ENCODE measurements around the gene FGF5.
"Not testable (repeated sequence)": the region's sequence is repeated elsewhere in the genome, so short reads cannot be mapped to it uniquely, and the experiment has no call there.

Gene FGF5

GRCh38 chr4:80255329-80256095 is 11.0 kb upstream of the FGF5 start:
- no peak for DNase-seq

- no peak for DNase-seq
Measured at GRCh38 chr4:80257851-80258250, 8.6 kb upstream of the FGF5 start.

DNA sequence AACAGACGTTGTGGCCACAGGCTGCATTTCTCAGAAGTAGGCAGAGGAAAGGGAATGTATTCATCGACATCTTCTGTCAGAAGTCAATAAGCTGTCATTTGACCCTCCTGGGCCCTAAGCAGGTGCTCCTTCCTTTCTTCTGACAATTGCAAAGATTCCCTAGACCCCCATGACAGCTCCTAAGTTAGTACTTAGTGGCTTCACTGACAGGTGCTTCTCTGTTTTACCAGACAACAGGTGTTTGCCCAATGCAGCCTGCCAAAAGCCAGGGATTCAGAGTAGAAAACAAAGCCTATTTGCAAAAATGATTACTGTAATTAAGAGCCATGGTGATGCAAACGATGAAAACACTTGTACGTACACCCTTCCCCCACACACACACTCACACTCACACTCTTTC is 7.5 kb upstream of the FGF5 start:
- no peak for DNase-seq

- DNase-seq, result no peak
Measured at GRCh38 chr4:80259817-80260216, 6.6 kb upstream of the FGF5 start.

DNA sequence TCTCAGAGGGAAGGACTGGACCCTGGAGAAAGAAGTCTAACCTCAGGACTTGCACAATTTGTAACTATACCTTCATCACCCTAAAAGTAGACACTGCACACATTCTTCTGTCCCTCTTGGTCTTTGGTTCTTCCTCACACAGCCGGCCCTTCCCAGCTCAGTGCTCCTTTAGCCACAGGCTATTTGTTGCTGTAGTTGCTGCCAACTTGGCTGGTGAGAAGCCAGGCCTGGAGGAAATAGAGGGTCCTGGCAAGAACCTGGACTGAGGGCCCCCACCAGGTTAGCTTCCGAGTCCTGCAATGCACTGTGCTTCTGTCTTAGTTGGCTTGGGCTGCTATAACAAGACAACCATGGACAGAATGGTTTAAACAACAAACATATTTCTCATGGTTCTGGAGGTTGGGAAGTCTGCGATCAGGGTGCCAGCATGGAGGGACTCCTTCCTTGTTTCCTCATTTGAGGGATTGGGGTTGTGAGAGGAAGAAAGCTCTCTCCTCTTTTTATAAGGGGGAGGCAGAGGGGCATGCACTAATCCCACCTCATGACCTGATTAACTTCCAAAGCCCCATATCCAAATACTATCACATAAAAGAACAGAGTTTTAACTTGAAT is 4.4 kb upstream of the FGF5 start:
- DNase-seq, result no peak

DNA sequence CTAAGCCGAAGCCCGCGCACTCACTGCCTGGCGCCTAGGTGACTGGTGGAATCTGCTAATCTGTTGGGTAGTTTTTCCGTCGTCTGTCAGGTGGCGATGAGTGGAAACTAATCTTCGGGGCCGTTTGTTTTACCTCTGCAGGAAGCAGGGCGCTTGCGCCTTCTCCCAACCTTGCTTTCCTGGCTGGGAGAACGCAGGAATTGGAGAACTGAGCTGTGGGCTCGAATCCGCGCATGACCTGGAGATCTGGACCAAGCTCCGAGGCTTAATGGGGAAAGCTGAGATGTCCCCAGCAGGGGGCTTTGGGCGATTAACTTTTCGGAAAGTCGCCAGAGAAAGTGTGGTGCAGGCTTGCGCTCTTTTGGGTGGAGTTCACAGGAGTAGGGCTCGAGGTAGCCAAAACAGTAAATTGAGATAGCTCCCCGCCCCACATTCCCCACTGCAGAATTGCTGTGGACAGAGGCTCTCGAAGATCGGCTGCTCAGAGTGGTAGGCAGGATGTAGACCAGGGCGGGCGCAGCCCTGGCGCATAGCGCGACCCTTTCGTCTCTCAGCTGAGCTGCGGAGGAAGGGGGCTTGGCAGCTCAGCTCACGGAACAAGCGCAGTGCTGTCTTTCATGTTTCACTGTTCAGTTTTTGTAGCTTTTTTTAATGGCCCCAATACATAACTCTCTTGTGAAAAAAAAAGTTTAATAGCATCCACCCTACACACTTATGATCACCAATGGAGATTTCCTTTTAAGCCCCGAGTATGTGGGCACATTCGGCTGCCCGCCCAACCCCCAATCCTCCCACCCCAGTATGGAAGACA is 2.7 kb upstream of the FGF5 start:
- DNase-seq, result no peak

DNA sequence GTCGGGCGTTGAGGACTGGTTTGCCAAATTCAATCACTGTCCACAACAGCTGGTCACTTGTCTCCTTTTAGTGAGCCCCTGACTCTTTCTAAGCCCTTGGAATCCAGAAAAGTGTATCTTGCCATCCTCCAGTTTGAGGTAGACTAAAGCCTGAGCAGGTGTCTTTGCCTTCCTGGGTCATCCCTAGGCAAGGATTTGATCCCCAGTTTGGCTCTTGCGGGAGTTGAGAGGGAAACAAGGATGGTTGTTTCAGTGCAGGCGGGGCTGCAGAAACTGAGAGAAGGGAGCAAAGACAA is 2.2 kb upstream of the FGF5 start:
- no peak for DNase-seq

DNA sequence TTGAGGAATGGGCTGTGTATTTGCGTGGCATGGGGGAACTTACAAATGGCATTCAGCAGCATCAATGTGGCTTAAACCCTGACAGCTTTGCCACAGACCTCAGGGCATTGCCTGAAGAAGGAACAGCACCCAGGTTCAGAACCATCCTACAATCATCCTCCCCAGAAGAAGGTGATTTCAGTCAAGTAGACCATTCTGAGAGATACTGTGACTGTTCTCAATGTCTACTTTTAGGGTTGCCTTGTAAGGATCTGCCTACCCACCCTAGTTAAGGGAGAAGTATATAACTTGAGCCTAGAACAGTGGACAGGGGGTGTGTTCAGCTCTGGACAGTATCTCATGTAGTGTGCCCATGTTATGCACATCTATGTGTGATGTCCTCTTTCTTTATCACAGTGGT is 1.6 kb upstream of the FGF5 start:
- no peak for DNase-seq

DNA sequence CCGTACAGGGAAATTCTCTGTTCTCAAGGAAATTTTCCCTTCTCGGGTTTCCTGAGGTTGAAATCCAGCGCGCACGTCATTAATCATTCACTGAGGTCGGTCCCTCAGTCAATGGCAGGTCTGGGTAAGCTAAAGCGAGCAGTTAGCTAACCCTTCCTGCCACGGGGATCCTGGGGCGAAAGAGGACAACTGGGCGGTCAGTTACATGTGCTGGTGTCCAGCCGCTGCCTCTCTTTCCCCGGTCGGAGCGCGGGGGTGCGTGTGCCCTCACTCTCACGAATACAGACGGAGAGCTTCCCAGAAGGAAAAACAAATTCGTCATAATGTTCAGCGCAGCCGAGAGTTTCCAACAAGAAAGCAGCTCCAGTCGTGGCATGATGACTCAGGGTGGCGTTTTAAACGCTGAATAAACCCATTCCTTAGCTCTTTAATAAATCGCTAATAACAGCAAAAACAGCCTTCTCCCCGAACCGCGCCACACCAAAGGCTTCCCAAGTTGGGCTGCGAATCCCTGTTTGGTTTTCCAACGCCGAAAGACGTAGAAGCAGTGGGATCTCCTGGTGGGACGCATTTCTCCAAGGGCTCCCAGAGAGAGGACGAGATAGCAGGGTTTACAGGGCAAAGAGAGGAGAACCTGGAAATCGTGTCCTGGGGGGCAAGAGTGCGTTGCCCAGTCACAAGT is 752 bp upstream of the FGF5 start:
- no peak for DNase-seq

DNA sequence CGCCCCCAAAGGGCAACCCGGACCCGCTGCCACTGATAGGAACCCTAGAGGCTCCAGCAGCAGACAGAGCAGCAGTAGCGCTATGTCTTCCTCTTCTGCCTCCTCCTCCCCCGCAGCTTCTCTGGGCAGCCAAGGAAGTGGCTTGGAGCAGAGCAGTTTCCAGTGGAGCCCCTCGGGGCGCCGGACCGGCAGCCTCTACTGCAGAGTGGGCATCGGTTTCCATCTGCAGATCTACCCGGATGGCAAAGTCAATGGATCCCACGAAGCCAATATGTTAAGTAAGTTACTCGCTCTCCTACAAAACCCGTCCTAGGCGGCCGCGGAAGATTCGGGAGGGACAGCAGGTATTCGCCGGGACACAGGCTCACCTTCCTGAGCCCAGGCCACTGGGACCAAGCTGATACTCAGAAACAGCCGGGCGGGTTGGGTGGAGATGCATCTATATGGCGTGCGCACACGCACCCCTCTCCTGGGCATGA is 477 bp downstream of the FGF5 start:
- DNase-seq, result no peak

DNA sequence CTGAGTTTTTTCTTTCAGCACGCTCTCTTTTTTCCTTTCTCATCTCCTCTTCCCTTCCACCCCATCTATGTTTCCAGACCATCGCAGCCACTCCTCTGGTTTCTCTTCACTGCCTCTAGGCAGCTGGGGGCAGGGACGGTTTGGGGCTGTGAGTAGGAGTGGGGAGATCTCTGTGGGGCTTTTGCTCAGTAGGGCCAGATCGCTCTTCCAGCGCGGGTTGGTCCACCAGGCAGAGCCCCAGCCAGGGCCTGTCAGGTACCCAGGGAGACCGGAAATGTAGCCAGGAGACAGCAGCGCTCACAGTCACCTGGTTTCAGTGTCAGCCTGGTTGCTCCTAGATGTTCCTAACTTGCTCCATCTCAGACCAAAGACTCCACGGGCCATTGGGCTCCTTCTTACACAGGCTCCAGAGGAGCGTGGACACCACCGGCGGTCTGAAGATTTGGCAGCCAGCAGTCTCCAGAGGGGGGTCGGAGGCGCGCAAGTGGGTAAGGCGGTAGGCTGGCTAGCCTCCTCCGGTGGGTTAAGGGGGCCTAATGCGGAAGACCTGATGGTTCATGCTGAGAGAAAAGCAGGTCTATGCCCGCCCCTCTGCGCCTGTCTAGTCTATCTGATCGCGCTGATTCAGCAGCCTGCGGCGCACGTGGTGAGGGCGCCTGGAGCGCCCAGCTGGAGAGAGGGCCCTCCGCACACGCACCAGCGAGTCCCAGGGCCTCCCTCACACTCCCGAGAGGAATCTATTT is 1.8 kb downstream of the FGF5 start:
- no peak for DNase-seq

DNA sequence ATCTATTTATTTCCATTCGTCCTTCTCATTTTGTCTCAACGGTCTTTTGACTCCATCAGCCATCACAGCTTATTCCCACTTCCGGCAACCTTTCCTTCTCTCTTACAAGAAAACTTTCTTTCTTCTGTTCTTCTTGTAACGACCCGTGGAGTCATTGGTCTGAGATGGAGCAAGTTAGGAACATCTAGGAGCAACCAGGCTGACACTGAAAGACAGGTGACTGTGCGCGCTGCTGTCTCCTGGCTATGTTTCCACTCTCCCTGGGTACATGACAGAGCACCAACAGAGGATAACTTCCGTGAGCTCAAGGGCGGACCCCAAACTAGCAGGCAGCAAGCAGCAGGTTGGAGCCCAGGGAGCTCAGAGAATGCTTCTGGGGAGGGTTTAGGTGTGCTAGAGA is 2.5 kb downstream of the FGF5 start:
- DNase-seq, result no peak

GRCh38 chr4:80270321-80270720 is 3.9 kb downstream of the FGF5 start:
- DNase-seq, result no peak

- DNase-seq, result no peak
Measured at GRCh38 chr4:80270868-80271267, 4.4 kb downstream of the FGF5 start.

DNA sequence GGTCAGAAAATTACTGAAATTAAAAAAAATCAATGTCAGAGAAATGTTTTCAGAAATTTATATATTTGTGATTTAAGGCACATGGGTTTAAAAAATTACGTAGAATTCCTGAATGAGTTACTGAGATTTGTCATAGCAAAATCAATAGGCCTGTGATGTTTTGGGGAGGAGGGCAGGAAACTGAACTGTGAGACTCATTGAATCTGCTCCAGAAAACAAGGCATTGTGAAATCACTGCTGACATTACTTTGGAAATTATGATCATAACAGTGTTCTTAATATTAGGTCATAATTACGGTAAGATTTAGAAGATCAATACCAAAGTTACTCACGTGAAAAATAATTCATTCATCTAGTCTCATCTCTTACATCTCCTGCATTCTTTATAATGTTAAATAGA is 5.3 kb downstream of the FGF5 start:
- no peak for DNase-seq

- DNase-seq, result no peak
Measured at GRCh38 chr4:80276931-80277330, 10.5 kb downstream of the FGF5 start.

DNA sequence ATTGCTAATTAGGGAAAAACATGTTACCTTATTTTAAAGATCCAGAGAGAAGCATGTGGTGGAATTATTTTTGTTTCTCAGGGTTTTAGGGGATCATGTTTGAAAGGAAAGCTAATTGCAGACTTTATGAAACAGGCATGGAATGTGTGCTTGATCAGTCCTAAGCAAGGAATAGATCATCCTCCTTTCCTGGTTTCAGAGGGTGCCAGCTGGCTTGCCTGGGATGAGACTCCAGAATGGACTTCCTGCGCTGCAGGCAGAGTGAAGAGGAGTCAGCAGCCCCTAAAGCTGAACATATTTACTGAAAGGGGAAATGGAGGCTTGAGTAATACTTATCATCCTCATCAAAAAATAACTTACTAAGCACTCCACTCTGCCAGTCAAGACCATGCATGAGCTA is 13.3 kb downstream of the FGF5 start:
- DNase-seq, result no peak

DNA sequence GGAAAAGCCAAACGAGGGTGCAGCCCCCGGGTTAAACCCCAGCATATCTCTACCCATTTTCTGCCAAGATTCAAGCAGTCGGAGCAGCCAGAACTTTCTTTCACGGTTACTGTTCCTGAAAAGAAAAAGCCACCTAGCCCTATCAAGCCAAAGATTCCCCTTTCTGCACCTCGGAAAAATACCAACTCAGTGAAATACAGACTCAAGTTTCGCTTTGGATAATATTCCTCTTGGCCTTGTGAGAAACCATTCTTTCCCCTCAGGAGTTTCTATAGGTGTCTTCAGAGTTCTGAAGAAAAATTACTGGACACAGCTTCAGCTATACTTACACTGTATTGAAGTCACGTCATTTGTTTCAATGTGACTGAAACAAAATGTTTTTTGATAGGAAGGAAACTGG is 20.0 kb downstream of the FGF5 start:
- no peak for DNase-seq

GRCh38 chr4:80290665-80291064 is 24.2 kb downstream of the FGF5 start:
- not testable (repeated sequence) for DNase-seq

DNA sequence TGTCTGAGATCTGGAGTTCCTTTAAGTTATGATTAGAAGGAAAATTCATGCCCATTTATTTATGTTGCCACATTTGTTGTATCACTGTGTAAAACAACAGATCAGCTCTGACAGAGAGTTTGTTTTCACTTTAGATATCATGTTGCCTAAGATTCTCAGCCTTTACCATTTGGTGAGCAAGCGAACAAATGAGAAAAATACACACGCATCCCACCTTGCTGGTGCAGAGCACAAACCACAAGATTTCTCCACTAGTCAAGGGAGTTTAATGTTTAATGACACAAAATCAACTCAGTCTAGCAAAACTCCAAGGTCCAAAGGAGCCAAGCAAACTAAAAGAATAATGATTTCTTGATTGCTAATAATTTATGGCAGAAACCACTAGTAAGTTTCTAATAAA is 27.7 kb downstream of the FGF5 start:
- DNase-seq, result no peak

DNA sequence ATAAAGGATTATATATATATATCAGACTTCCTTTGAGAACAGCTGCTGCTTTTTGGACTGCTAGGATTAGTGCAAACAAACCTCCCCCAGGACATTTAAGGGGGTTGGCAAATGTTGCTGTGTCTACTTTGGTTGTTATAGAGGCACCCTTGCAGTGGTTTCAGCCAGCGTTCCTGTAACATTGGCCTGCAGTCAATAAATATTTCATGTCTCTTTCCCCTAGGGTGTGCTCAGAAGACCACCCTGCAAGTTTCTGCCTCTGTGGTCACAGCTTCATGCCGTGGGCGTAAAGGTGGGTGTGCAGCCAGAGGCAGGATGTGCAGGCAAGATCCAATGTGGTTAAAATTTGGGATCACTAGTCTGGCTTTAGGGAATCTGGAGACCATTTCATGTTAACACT is 28.9 kb downstream of the FGF5 start:
- no peak for DNase-seq

DNA sequence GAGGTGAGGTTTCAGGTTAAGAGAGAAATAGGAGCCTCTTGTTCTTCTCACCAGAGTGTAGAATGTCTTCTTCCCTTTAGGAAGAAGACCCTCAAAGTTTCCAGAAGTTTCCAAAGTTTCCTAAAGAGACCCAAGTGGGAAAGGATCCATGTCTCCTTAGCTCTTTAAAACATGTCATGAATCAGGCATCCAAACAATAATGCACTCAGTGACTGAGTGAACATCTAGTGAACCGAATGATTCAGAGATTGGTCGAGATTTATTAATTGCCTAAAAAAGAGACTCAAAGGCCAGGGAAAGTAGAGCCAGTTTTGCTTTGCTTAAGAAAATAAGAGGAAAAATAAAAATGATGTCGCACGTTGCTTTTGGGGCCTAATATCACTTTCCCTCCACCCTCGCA is 29.4 kb downstream of the FGF5 start:
- DNase-seq, result no peak

GRCh38 chr4:80301884-80302283 is 35.4 kb downstream of the FGF5 start:
- DNase-seq, result no peak
